ENCODE data around the gene MS4A4E.
"Not testable (repeated sequence)": the region's sequence is repeated elsewhere in the genome, so short reads cannot be mapped to it uniquely, and the experiment has no call there.

MS4A4E gene

GRCh38 chr11:60242740-60243239, at the start of gene MS4A4E:
MS4A4E (minus strand) TSS chr11:60243137; CDS start chr11:60230055, 13,082 bp downstream.
- H3K27me3 ChIP-seq (ENCODE audit: control insufficient read depth in 1 of 2, insufficient read depth in 2 of 2, low read length in 2 of 2): no peaks in the 10 kb centered on the region
- H3K9ac ChIP-seq (ENCODE audit: low read length): no peak within 1 kb of the TSS
- H3K36me3 ChIP-seq (ENCODE audit: insufficient read depth, low read length): no peaks in the 10 kb centered on the region
- H3K9me3 ChIP-seq (ENCODE audit: low read length): no peaks in the 10 kb centered on the region
- H3K4me3 ChIP-seq (ENCODE audit: low read depth in 1 of 2, low read length in 2 of 2): no peak within 1 kb of the TSS
- H3K27ac ChIP-seq (ENCODE audit: low read depth, low read length): no peak within 1 kb of the TSS
- H3K4me1 ChIP-seq (ENCODE audit: insufficient read depth, low read length): no peaks in the 10 kb centered on the region

- H3K9me3 ChIP-seq (ENCODE audit: low read length): no peaks in the 10 kb centered on the region
- H3K27ac ChIP-seq (ENCODE audit: low read depth, low read length): no peak overlapping the region
- no peak overlapping the region for H3K9ac ChIP-seq (ENCODE audit: low read length)
- no peaks in the 10 kb centered on the region for H3K36me3 ChIP-seq (ENCODE audit: insufficient read depth, low read length)
- H3K4me3 ChIP-seq (ENCODE audit: low read depth in 1 of 2, low read length in 2 of 2): no peak overlapping the region
- no peaks in the 10 kb centered on the region for H3K27me3 ChIP-seq (ENCODE audit: control insufficient read depth in 1 of 2, insufficient read depth in 2 of 2, low read length in 2 of 2)
- no peaks in the 10 kb centered on the region for H3K4me1 ChIP-seq (ENCODE audit: insufficient read depth, low read length)
Measured at GRCh38 chr11:60292145-60292544, 49.2 kb upstream of the MS4A4E start.

GRCh38 chr11:60288531-60288930, 45.6 kb upstream of the MS4A4E start:
- H3K4me3 ChIP-seq (ENCODE audit: low read depth in 1 of 2, low read length in 2 of 2): no peak overlapping the region
- H3K27ac ChIP-seq (ENCODE audit: low read depth, low read length): no peak overlapping the region
- no peaks in the 10 kb centered on the region for H3K36me3 ChIP-seq (ENCODE audit: insufficient read depth, low read length)
- H3K9ac ChIP-seq (ENCODE audit: low read length): no peak overlapping the region
- H3K27me3 ChIP-seq (ENCODE audit: control insufficient read depth in 1 of 2, insufficient read depth in 2 of 2, low read length in 2 of 2): no peaks in the 10 kb centered on the region
- no peaks in the 10 kb centered on the region for H3K4me1 ChIP-seq (ENCODE audit: insufficient read depth, low read length)
- H3K9me3 ChIP-seq (ENCODE audit: low read length): no peaks in the 10 kb centered on the region

GRCh38 chr11:60285411-60286126, 42.6 kb upstream of the MS4A4E start:
- H3K27me3 ChIP-seq (ENCODE audit: control insufficient read depth in 1 of 2, insufficient read depth in 2 of 2, low read length in 2 of 2); H3K27ac ChIP-seq (ENCODE audit: low read depth, low read length); H3K9me3 ChIP-seq (ENCODE audit: low read length); H3K9ac ChIP-seq (ENCODE audit: low read length); H3K4me1 ChIP-seq (ENCODE audit: insufficient read depth, low read length); H3K4me3 ChIP-seq (ENCODE audit: low read depth in 1 of 2, low read length in 2 of 2); H3K36me3 ChIP-seq (ENCODE audit: insufficient read depth, low read length): not testable (repeated sequence)

GRCh38 chr11:60282286-60282685, 39.3 kb upstream of the MS4A4E start:
- no peaks in the 10 kb centered on the region for H3K27me3 ChIP-seq (ENCODE audit: control insufficient read depth in 1 of 2, insufficient read depth in 2 of 2, low read length in 2 of 2)
- no peaks in the 10 kb centered on the region for H3K4me1 ChIP-seq (ENCODE audit: insufficient read depth, low read length)
- no peak overlapping the region for H3K9ac ChIP-seq (ENCODE audit: low read length)
- H3K9me3 ChIP-seq (ENCODE audit: low read length): no peaks in the 10 kb centered on the region
- H3K27ac ChIP-seq (ENCODE audit: low read depth, low read length): no peak overlapping the region
- H3K36me3 ChIP-seq (ENCODE audit: insufficient read depth, low read length): no peaks in the 10 kb centered on the region
- H3K4me3 ChIP-seq (ENCODE audit: low read depth in 1 of 2, low read length in 2 of 2): no peak overlapping the region

- H3K36me3 ChIP-seq (ENCODE audit: insufficient read depth, low read length): no peaks in the 10 kb centered on the region
- no peak overlapping the region for H3K27ac ChIP-seq (ENCODE audit: low read depth, low read length)
- H3K4me3 ChIP-seq (ENCODE audit: low read depth in 1 of 2, low read length in 2 of 2): no peak overlapping the region
- no peaks in the 10 kb centered on the region for H3K27me3 ChIP-seq (ENCODE audit: control insufficient read depth in 1 of 2, insufficient read depth in 2 of 2, low read length in 2 of 2)
- H3K4me1 ChIP-seq (ENCODE audit: insufficient read depth, low read length): no peaks in the 10 kb centered on the region
- H3K9me3 ChIP-seq (ENCODE audit: low read length): no peaks in the 10 kb centered on the region
- H3K9ac ChIP-seq (ENCODE audit: low read length): no peak overlapping the region
Measured at GRCh38 chr11:60281485-60281884, 38.5 kb upstream of the MS4A4E start.

- Histone ChIP-seq H3K27me3 (ENCODE audit: control insufficient read depth in 1 of 2, insufficient read depth in 2 of 2, low read length in 2 of 2) (no peaks in the 10 kb centered on the region), H3K4me1 (ENCODE audit: insufficient read depth, low read length) (no peaks in the 10 kb centered on the region), H3K4me3 (ENCODE audit: low read depth in 1 of 2, low read length in 2 of 2) (no peak within 1 kb of the TSS), H3K27ac (ENCODE audit: low read depth, low read length) (no peak within 1 kb of the TSS), H3K36me3 (ENCODE audit: insufficient read depth, low read length) (no peaks in the 10 kb centered on the region), H3K9me3 (ENCODE audit: low read length) (no peaks in the 10 kb centered on the region), H3K9ac (ENCODE audit: low read length) (no peak within 1 kb of the TSS)
Measured at GRCh38 chr11:60280412-60280811, 37.5 kb upstream of the MS4A4E start, which contains the start of gene MS4A4A. MS4A4A (plus strand) TSS chr11:60280666; CDS start chr11:60280676, 10 bp downstream.

- H3K27me3 ChIP-seq (ENCODE audit: control insufficient read depth in 1 of 2, insufficient read depth in 2 of 2, low read length in 2 of 2): no peaks in the 10 kb centered on the region
Measured at GRCh38 chr11:60274416-60274815, 31.5 kb upstream of the MS4A4E start.

GRCh38 chr11:60265373-60266214, 22.7 kb upstream of the MS4A4E start:
- no peaks in the 10 kb centered on the region for H3K36me3 ChIP-seq (ENCODE audit: insufficient read depth, low read length)
- no peak overlapping the region for H3K9ac ChIP-seq (ENCODE audit: low read length)
- no peak overlapping the region for H3K4me3 ChIP-seq (ENCODE audit: low read depth in 1 of 2, low read length in 2 of 2)
- H3K4me1 ChIP-seq (ENCODE audit: insufficient read depth, low read length): no peaks in the 10 kb centered on the region
- H3K27ac ChIP-seq (ENCODE audit: low read depth, low read length): no peak overlapping the region
- H3K27me3 ChIP-seq (ENCODE audit: control insufficient read depth in 1 of 2, insufficient read depth in 2 of 2, low read length in 2 of 2): no peaks in the 10 kb centered on the region
- no peaks in the 10 kb centered on the region for H3K9me3 ChIP-seq (ENCODE audit: low read length)

More at GRCh38 chr11:60274416-60274815, 31.5 kb upstream of the MS4A4E start:
- Histone ChIP-seq H3K4me3 (ENCODE audit: low read depth in 1 of 2, low read length in 2 of 2) (no peak overlapping the region), H3K4me1 (ENCODE audit: insufficient read depth, low read length) (no peaks in the 10 kb centered on the region), H3K9ac (ENCODE audit: low read length) (no peak overlapping the region), H3K27ac (ENCODE audit: low read depth, low read length) (no peak overlapping the region), H3K9me3 (ENCODE audit: low read length) (no peaks in the 10 kb centered on the region), H3K36me3 (ENCODE audit: insufficient read depth, low read length) (no peaks in the 10 kb centered on the region)

GRCh38 chr11:60264644-60265043, 21.7 kb upstream of the MS4A4E start:
- H3K36me3 ChIP-seq (ENCODE audit: insufficient read depth, low read length): no peaks in the 10 kb centered on the region
- no peak overlapping the region for H3K27ac ChIP-seq (ENCODE audit: low read depth, low read length)
- no peaks in the 10 kb centered on the region for H3K4me1 ChIP-seq (ENCODE audit: insufficient read depth, low read length)
- no peaks in the 10 kb centered on the region for H3K27me3 ChIP-seq (ENCODE audit: control insufficient read depth in 1 of 2, insufficient read depth in 2 of 2, low read length in 2 of 2)
- H3K4me3 ChIP-seq (ENCODE audit: low read depth in 1 of 2, low read length in 2 of 2): no peak overlapping the region
- no peaks in the 10 kb centered on the region for H3K9me3 ChIP-seq (ENCODE audit: low read length)
- no peak overlapping the region for H3K9ac ChIP-seq (ENCODE audit: low read length)

- Histone ChIP-seq H3K27ac (ENCODE audit: low read depth, low read length) (no peak overlapping the region), H3K9ac (ENCODE audit: low read length) (no peak overlapping the region), H3K4me3 (ENCODE audit: low read depth in 1 of 2, low read length in 2 of 2) (no peak overlapping the region), H3K27me3 (ENCODE audit: control insufficient read depth in 1 of 2, insufficient read depth in 2 of 2, low read length in 2 of 2) (no peaks in the 10 kb centered on the region), H3K4me1 (ENCODE audit: insufficient read depth, low read length) (no peaks in the 10 kb centered on the region), H3K36me3 (ENCODE audit: insufficient read depth, low read length) (no peaks in the 10 kb centered on the region), H3K9me3 (ENCODE audit: low read length) (no peaks in the 10 kb centered on the region)
Measured at GRCh38 chr11:60263402-60263801, 20.5 kb upstream of the MS4A4E start.

All from muscle layer of colon (tissue), 2 donors.